Measurements from ENCODE around the gene RUNX3. TPM values are rescaled to one million over a fixed set of nuclear protein-coding genes. Genes with fewer than 3 reads are reported as not detected.

The RUNX3 gene
- total RNA-seq, 2 donors from 2014 or later: 0.24 to 0.31 TPM

GRCh38 chr1:24941564-24941963 is 11.5 kb upstream of the RUNX3 start:
- WGBS, 2 experiments (ENCODE audit: insufficient coverage in 1 of 2, insufficient read length in 1 of 2): 73 to 85% methylated on average over 3 to 4 of the region's 4 CpGs
- DNase-seq: no peak
- Histone ChIP-seq H3K36me3 (ENCODE audit: control insufficient read depth, insufficient read depth, low read length) (no peaks in the 10 kb centered on the region), H3K4me3 (ENCODE audit: low read length) (no peak overlapping the region), H3K27ac (ENCODE audit: low read depth, low read length) (no peak overlapping the region), H3K27me3 (ENCODE audit: control insufficient read depth, insufficient read depth, low read length, poor library complexity, severe bottlenecking) (no peaks in the 10 kb centered on the region), H3K4me1 (ENCODE audit: control insufficient read depth, insufficient read depth, low read length) (no peaks in the 10 kb centered on the region), H3K9me3 (ENCODE audit: control insufficient read depth, low read length) (no peaks in the 10 kb centered on the region), H3K9ac (ENCODE audit: extremely low read depth, low read length, poor library complexity, severe bottlenecking) (no peak overlapping the region)
- TF ChIP-seq CTCF (conservative IDR thresholded peaks at IDR 0.05): no peak
- H3K4me1 Mint-ChIP-seq: peaks cover 10% of the 10 kb centered on the region
- H3K27me3 Mint-ChIP-seq (ENCODE audit: insufficient read depth): peaks cover 2% of the 10 kb centered on the region
- H3K36me3 Mint-ChIP-seq (ENCODE audit: low read depth): no peaks in the 10 kb centered on the region
- no peaks in the 10 kb centered on the region for H3K9me3 Mint-ChIP-seq
- no peak overlapping the region for H3K27ac Mint-ChIP-seq
- no peak overlapping the region for H3K4me3 Mint-ChIP-seq

DNA sequence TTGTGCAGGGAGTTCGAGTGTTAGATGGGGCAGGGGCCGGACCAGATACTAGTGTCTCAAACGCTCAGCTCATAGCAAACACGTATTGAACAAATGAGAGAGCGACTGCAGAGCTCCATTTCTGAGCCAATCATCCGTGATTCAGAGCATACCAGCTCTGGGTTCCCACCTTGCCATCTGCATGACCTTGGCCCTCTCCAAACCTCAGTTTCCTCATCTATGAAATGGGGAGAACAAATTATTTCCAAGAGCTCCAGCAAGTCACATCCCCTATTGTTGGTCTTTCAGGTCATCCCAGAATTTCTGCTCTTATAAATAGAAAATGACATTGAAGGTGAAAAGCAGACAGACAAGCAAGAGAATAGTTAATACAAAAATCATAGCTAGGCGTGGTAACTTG is 10.2 kb upstream of the RUNX3 start:
- Mint-ChIP-seq H3K27ac (no peak overlapping the region), H3K9me3 (no peaks in the 10 kb centered on the region), H3K27me3 (ENCODE audit: insufficient read depth) (peaks cover 7% of the 10 kb centered on the region), H3K4me1 (peaks cover 10% of the 10 kb centered on the region), H3K36me3 (ENCODE audit: low read depth) (no peaks in the 10 kb centered on the region), H3K4me3 (no peak overlapping the region)
- no peak for DNase-seq
- Histone ChIP-seq H3K27ac (ENCODE audit: low read depth, low read length) (no peak overlapping the region), H3K4me1 (ENCODE audit: control insufficient read depth, insufficient read depth, low read length) (no peaks in the 10 kb centered on the region), H3K36me3 (ENCODE audit: control insufficient read depth, insufficient read depth, low read length) (no peaks in the 10 kb centered on the region), H3K9ac (ENCODE audit: extremely low read depth, low read length, poor library complexity, severe bottlenecking) (no peak overlapping the region), H3K27me3 (ENCODE audit: control insufficient read depth, insufficient read depth, low read length, poor library complexity, severe bottlenecking) (peaks cover 8% of the 10 kb centered on the region), H3K9me3 (ENCODE audit: control insufficient read depth, low read length) (no peaks in the 10 kb centered on the region), H3K4me3 (ENCODE audit: low read length) (no peak overlapping the region)
- WGBS, 2 experiments (ENCODE audit: insufficient coverage in 1 of 2, insufficient read length in 1 of 2): 93 to 95% methylated on average over 7 of the region's 7 CpGs
- no peak for TF ChIP-seq CTCF (conservative IDR thresholded peaks at IDR 0.05)

DNA sequence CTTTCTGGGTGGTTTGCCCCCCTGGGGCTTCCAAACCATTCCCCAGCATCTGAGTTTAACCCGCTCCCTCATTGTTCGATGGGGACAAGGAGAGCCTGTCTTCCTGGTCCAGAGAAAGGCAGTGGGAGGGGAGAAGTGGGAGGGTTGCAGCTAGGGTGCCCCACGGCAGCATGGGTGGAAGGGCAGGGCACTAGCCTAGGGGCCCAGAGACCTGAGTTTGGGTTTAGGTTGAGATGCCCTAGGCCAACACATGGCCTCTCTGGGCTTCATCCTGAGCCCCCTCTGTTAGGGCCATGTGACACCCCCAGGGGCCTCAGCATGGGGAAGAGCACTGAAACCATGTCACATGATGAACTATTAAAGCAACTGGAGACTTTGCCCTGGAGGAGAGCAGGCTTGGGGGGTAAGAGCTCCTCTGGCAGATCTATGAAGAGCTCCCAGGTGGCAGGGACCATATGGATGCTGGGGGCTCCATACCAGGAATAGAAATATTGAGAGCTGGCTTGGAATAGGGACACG is 9.7 kb upstream of the RUNX3 start:
- H3K4me3 ChIP-seq (ENCODE audit: low read length): no peak overlapping the region
- H3K27me3 Mint-ChIP-seq (ENCODE audit: insufficient read depth): peaks cover 9% of the 10 kb centered on the region

More for the DNA sequence above, 9.7 kb upstream of the RUNX3 start:
- no peak for TF ChIP-seq CTCF (conservative IDR thresholded peaks at IDR 0.05)
- DNase-seq: no peak
- Mint-ChIP-seq H3K4me3 (no peak overlapping the region), H3K9me3 (no peaks in the 10 kb centered on the region), H3K4me1 (peaks cover 10% of the 10 kb centered on the region), H3K27ac (no peak overlapping the region), H3K36me3 (ENCODE audit: low read depth) (no peaks in the 10 kb centered on the region)
- WGBS, 2 experiments (ENCODE audit: insufficient coverage in 1 of 2, insufficient read length in 1 of 2): 89 to 92% methylated on average over 3 to 4 of the region's 4 CpGs
- Histone ChIP-seq H3K9me3 (ENCODE audit: control insufficient read depth, low read length) (no peaks in the 10 kb centered on the region), H3K27me3 (ENCODE audit: control insufficient read depth, insufficient read depth, low read length, poor library complexity, severe bottlenecking) (peaks cover 13% of the 10 kb centered on the region), H3K36me3 (ENCODE audit: control insufficient read depth, insufficient read depth, low read length) (no peaks in the 10 kb centered on the region), H3K9ac (ENCODE audit: extremely low read depth, low read length, poor library complexity, severe bottlenecking) (no peak overlapping the region), H3K27ac (ENCODE audit: low read depth, low read length) (no peak overlapping the region), H3K4me1 (ENCODE audit: control insufficient read depth, insufficient read depth, low read length) (no peaks in the 10 kb centered on the region)

Data from endodermal cell (in vitro differentiated cells).